CD4-positive, alpha-beta memory T cell (primary cell): ENCODE results near the gene EIF3L. TPM values are rescaled to one million over a fixed set of nuclear protein-coding genes. Genes with fewer than 3 reads are reported as not detected.
A peak's percentile ranks its signal among the peaks of the same experiment; 100 is the strongest.

ENCODE experiments used
- CTCF ChIA-PET: fragments of 350-600 bp; sonication (Branson Sonifier 250); formaldehyde crosslinking; loops from one replicate; lab custom pipeline; 2021; ENCODE audit warnings: inconsistent platforms; ENCODE audit not compliant: partially characterized antibody; lab: Charles Lee
- POLR2A ChIA-PET: fragments of 350-600 bp; sonication (Branson Sonifier 250); formaldehyde crosslinking; loops from one replicate; lab custom pipeline; 2021; ENCODE audit not compliant: partially characterized antibody; lab: Charles Lee
- DNase-seq, 5 donors: peaks; one replicate each; pipeline versions ENCODE4 v3.0.0 to v3.0.0-alpha.2; 2020 to 2022; ENCODE audit warnings: mixed read lengths in 1 of 5
- H3K27ac ChIP-seq: one replicate; pipeline ENCODE4 v1.7.0; 2013; ENCODE audit warnings: low read depth, low read length
- H3K27me3 ChIP-seq: 2 replicates; pipeline ENCODE4 v1.7.0; 2013; ENCODE audit warnings: mild to moderate bottlenecking, low read length, moderate library complexity; ENCODE audit not compliant: insufficient read depth
- H3K36me3 ChIP-seq: 2 replicates; pipeline ENCODE4 v1.7.0; 2013; ENCODE audit warnings: mild to moderate bottlenecking, low read length, moderate library complexity; ENCODE audit not compliant: insufficient read depth
- H3K4me1 ChIP-seq: 2 replicates; pipeline ENCODE4 v1.7.0; 2013; ENCODE audit warnings: mild to moderate bottlenecking, low read length, moderate library complexity; ENCODE audit not compliant: insufficient read depth
- H3K4me3 ChIP-seq, 2 donors: one replicate each; pipeline ENCODE4 v1.7.0; 2013; ENCODE audit warnings: low read length in 2 of 2, mild to moderate bottlenecking in 1 of 2
- H3K9me3 ChIP-seq, 2 donors: one replicate each; pipeline ENCODE4 v1.7.0; 2013; ENCODE audit warnings: low read length in 2 of 2, control low read depth in 1 of 2; ENCODE audit not compliant: control insufficient read depth in 1 of 2
- H3K27ac Mint-ChIP-seq, 7 donors: one replicate each; pipeline ENCODE4 v1.8.0; 2020 to 2021; ENCODE audit warnings: mixed read lengths in 7 of 7, mild to moderate bottlenecking in 6 of 7, inconsistent platforms in 3 of 7, moderate library complexity in 3 of 7
- H3K27me3 Mint-ChIP-seq, 2 donors: one replicate each; pipeline ENCODE4 v1.8.0; 2020 to 2021; ENCODE audit warnings: mixed read lengths in 2 of 2
- H3K36me3 Mint-ChIP-seq, 2 donors: one replicate each; pipeline ENCODE4 v1.8.0; 2020 to 2021; ENCODE audit warnings: mixed read lengths in 2 of 2, inconsistent platforms in 1 of 2, mild to moderate bottlenecking in 1 of 2
- H3K4me1 Mint-ChIP-seq, 4 donors: one replicate each; pipeline ENCODE4 v1.8.0; 2020 to 2021; ENCODE audit warnings: mixed read lengths in 4 of 4, mild to moderate bottlenecking in 1 of 4
- H3K4me3 Mint-ChIP-seq, 8 donors: one replicate each; pipeline ENCODE4 v1.8.0; 2020 to 2021; ENCODE audit warnings: mixed read lengths in 8 of 8, mild to moderate bottlenecking in 7 of 8, moderate library complexity in 6 of 8, inconsistent platforms in 3 of 8
- H3K9me3 Mint-ChIP-seq, 8 donors: one replicate each; pipeline ENCODE4 v1.8.0; 2020 to 2021; ENCODE audit warnings: mixed read lengths in 8 of 8, mild to moderate bottlenecking in 5 of 8, inconsistent platforms in 3 of 8, moderate library complexity in 1 of 8
- intact Hi-C: fragments of 100-400 bp; cut with micrococcal nuclease; formaldehyde crosslinking; loops from one replicate; pipeline ENCODE4 v1.15.1; 2023
- polyA plus RNA-seq, 2 donors: library from polyadenylated mRNA; unstranded; fragments of 300-500 nt; fragmentation: Illumina TruSeq; gene quantifications; one replicate each; pipeline ENCODE4 v1.2.3, GENCODE V29; 2021
- total RNA-seq, 2 experiments: library from RNA; stranded (reverse); gene quantifications; one replicate each; pipeline ENCODE4 v1.2.3, GENCODE V29; 2021

Gene EIF3L
- total and polyA plus RNA-seq, 4 experiments from 2014 or later, result 226 to 571 (median 457) TPM

DNA sequence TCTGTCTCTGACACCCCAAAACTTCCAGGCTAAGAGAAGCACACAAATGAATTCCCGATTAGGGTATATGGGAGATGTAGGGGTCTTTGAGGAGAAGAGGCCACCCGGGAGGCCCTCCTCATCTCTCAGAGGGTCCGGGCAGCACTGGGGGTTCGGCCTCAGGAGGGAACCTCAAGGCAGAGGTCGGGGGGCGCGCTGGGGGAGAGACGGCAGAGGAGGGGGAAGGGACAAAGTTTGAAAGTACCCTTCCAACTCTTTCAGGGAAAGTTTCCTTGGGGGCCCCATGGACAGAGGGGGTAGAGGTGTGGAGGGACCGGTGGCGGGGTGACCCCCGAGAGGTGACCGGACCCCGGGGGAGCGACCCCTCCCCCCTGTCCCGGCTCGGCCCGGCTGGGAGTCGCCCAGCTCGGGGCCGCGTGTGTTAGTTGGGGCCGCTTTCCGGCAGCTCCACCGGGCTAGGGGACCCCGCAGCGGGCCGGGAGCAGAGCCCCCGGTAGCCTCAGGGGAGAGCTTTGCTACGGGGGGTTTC, 44.8 kb upstream of the EIF3L start:
- peaks cover 57% of the 10 kb centered on the region for H3K4me1 ChIP-seq
- DNase-seq, result no peak
- CTCF ChIA-PET, result no interaction called here

DNA sequence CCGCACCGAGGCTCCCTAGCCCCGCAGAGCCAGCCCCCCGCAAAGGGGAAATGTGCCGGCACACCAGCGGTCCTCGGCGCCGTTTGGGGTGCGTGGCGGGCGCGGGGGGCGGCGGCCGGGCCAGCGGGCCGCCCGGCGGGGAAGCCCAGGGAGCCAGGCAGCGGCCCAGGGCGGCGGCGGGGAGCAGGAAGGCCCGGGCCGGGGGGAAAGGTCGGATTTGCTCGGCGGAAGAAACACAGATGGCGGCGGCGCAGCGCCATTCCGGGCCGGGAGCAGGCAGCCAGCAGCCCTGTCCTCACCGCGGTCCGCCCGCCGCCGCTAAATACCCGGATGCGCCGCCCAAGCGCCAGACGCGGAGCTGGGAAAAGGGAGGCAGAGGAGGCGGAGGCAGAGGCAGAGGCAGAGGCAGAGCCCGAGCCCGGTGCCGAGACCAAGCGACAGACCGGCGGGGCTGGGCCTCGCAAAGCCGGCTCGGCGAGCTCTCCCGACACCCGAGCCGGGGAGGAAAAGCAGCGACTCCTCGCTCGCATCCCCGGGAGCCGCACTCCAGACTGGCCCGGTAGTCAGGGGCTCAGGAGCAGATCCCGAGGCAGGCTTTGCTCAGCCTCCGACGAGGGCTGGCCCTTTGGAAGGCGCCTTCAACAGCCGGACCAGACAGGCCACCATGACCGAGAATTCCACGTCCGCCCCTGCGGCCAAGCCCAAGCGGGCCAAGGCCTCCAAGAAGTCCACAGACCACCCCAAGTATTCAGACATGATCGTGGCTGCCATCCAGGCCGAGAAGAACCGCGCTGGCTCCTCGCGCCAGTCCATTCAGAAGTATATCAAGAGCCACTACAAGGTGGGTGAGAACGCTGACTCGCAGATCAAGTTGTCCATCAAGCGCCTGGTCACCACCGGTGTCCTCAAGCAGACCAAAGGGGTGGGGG, 44.1 kb upstream of the EIF3L start:
- H3K36me3 Mint-ChIP-seq, result no peaks in the 10 kb centered on the region
- H3K27ac Mint-ChIP-seq, result peak overlapping the region in 3 of 7 donors; percentile 31 to 47 (median 35)
- H3K4me3 ChIP-seq, result peak overlapping the region in 1 of 2 donors; percentile 44
- ChIA-PET POLR2A (interaction anchor here (0.9 to 1.5 kb wide), 2 partner anchors 45 to 197 kb away, joined by 3 to 4 read pairs; partner anchors contain the start of gene GGA1), CTCF (no interaction called here)
- H3K4me1 Mint-ChIP-seq, result peaks cover 17 to 55% (median 42%) of the 10 kb centered on the region in 4 donors
- peaks cover 57% of the 10 kb centered on the region for H3K4me1 ChIP-seq
- H3K4me3 Mint-ChIP-seq, result peak overlapping the region; percentile 59 to 87 (median 78)
- DNase-seq, result peak; percentile 55 to 69 (median 61)
- H3K27me3 ChIP-seq, result peaks cover 20% of the 10 kb centered on the region
- peaks cover 29 to 30% of the 10 kb centered on the region in 2 donors for H3K27me3 Mint-ChIP-seq
- no peaks in the 10 kb centered on the region for H3K9me3 Mint-ChIP-seq
- H3K9me3 ChIP-seq, result no peaks in the 10 kb centered on the region
- intact Hi-C loops, result loop anchor here (5.0 kb wide), 3 partner anchors 37 to 198 kb away; partner anchors contain the start of genes ANKRD54 and GGA1
- H3K36me3 ChIP-seq, result no peaks in the 10 kb centered on the region
- H3K27ac ChIP-seq, result peak overlapping the region; percentile 26

More for the DNA sequence above, 44.8 kb upstream of the EIF3L start:
- no peaks in the 10 kb centered on the region for H3K36me3 ChIP-seq
- H3K4me3 Mint-ChIP-seq, result peak overlapping the region; percentile 63 to 74 (median 70)
- POLR2A ChIA-PET, result interaction anchor here (0.9 to 1.5 kb wide), 2 partner anchors 46 to 196 kb away, joined by 3 to 4 read pairs; partner anchors contain the start of gene GGA1
- intact Hi-C loops, result no loop called here
- peaks cover 17 to 55% (median 42%) of the 10 kb centered on the region in 4 donors for H3K4me1 Mint-ChIP-seq
- peaks cover 28 to 29% of the 10 kb centered on the region in 2 donors for H3K27me3 Mint-ChIP-seq
- peak overlapping the region in 1 of 7 donors; percentile 56 for H3K27ac Mint-ChIP-seq
- H3K9me3 ChIP-seq, result no peaks in the 10 kb centered on the region
- H3K4me3 ChIP-seq, result no peak overlapping the region
- H3K27ac ChIP-seq, result no peak overlapping the region
- no peaks in the 10 kb centered on the region for H3K36me3 Mint-ChIP-seq
- H3K9me3 Mint-ChIP-seq, result no peaks in the 10 kb centered on the region
- H3K27me3 ChIP-seq, result peaks cover 20% of the 10 kb centered on the region

DNA sequence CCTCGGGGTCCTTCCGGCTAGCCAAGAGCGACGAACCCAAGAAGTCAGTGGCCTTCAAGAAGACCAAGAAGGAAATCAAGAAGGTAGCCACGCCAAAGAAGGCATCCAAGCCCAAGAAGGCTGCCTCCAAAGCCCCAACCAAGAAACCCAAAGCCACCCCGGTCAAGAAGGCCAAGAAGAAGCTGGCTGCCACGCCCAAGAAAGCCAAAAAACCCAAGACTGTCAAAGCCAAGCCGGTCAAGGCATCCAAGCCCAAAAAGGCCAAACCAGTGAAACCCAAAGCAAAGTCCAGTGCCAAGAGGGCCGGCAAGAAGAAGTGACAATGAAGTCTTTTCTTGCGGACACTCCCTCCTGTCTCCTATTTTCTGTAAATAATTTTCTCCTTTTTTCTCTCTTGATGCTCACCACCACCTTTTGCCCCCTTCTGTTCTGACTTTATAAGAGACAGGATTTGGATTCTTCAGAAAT, 43.4 kb upstream of the EIF3L start:
- CTCF ChIA-PET, result interaction anchor here (5.2 kb wide), 1 partner anchor 12 kb away, joined by 50 read pairs; no protein-coding TSS in a partner anchor
- Mint-ChIP-seq H3K9me3 (no peaks in the 10 kb centered on the region), H3K36me3 (no peaks in the 10 kb centered on the region), H3K4me3 (peak overlapping the region; percentile 59 to 87 (median 78)), H3K27ac (peak overlapping the region in 3 of 7 donors; percentile 9 to 91 (median 16)), H3K27me3 (peaks cover 29 to 30% of the 10 kb centered on the region in 2 donors), H3K4me1 (peaks cover 17 to 55% (median 42%) of the 10 kb centered on the region in 4 donors)
- peaks cover 20% of the 10 kb centered on the region for H3K27me3 ChIP-seq
- no peak overlapping the region for H3K27ac ChIP-seq
- H3K4me3 ChIP-seq, result peak overlapping the region in 1 of 2 donors; percentile 44
- POLR2A ChIA-PET, result no interaction called here
- DNase-seq, result no peak
- no peaks in the 10 kb centered on the region for H3K36me3 ChIP-seq
- intact Hi-C loops, result loop anchor here (5.0 kb wide), 3 partner anchors 36 to 199 kb away; partner anchors contain the start of genes ANKRD54 and GGA1
- H3K9me3 ChIP-seq, result no peaks in the 10 kb centered on the region
- H3K4me1 ChIP-seq, result peaks cover 57% of the 10 kb centered on the region

DNA sequence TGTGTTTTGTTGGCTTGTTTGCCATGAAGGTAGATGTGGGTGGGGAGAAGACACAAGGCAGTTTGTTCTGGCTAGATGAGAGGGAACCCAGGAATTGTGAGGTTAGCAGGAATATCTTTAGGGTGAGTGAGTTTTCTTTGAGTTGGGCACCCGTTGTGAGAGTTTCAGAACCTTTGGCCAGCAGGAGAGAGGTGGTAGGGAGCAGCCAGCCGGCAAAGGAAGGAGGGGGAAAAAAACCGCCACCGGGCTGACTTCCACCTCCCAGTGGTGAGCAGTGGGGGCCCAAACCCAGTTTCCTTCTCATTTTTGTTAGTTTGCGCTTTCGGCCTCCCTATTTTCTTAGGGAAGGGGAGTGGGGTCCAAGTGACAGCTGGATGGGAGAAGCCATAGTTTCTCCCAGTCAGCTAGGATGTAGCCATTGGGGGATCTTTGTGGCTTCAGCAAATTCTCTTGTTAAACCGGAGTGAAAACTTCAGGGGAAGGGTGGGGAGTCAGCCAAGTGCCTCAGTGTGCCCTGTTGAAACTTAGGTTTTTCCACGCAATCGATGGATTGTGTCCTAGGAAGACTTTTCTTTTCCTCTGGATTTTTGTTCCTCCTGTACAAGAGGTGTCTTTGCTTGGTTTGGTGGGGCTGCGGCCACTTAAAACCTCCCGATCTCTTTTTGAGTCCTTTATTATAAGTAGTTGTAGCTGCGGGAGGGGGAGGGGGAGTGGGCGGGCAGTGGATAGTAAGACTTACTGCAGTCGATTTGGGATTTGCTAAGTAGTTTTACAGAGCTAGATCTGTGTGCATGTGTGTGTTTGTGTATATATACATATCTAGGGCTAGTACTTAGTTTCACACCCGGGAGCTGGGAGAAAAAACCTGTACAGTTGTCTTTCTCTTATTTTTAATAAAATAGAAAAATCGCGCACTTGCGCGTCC, 42.5 kb upstream of the EIF3L start:
- Mint-ChIP-seq H3K27ac (peak overlapping the region in 5 of 7 donors; percentile 9 to 91 (median 37)), H3K36me3 (no peaks in the 10 kb centered on the region), H3K9me3 (no peaks in the 10 kb centered on the region), H3K4me3 (peak overlapping the region; percentile 69 to 87 (median 80)), H3K27me3 (peaks cover 29 to 30% of the 10 kb centered on the region in 2 donors), H3K4me1 (peaks cover 17 to 55% (median 42%) of the 10 kb centered on the region in 4 donors)
- Histone ChIP-seq H3K4me1 (peaks cover 57% of the 10 kb centered on the region), H3K27ac (no peak overlapping the region), H3K9me3 (no peaks in the 10 kb centered on the region), H3K27me3 (peaks cover 20% of the 10 kb centered on the region), H3K4me3 (no peak overlapping the region), H3K36me3 (no peaks in the 10 kb centered on the region)
- no peak for DNase-seq
- CTCF ChIA-PET, result interaction anchor here (0.9 to 5.2 kb wide), 2 partner anchors 11 to 24 kb away, joined by 3 to 50 read pairs; no protein-coding TSS in a partner anchor
- intact Hi-C loops, result loop anchor here (1.0 to 5.0 kb wide), 4 partner anchors 36 to 199 kb away; partner anchors contain the start of genes ANKRD54, GGA1 and MICALL1
- POLR2A ChIA-PET, result interaction anchor here (1.2 to 1.5 kb wide), 2 partner anchors 13 to 100 kb away, joined by 3 to 6 read pairs; partner anchors contain the start of gene MICALL1

DNA sequence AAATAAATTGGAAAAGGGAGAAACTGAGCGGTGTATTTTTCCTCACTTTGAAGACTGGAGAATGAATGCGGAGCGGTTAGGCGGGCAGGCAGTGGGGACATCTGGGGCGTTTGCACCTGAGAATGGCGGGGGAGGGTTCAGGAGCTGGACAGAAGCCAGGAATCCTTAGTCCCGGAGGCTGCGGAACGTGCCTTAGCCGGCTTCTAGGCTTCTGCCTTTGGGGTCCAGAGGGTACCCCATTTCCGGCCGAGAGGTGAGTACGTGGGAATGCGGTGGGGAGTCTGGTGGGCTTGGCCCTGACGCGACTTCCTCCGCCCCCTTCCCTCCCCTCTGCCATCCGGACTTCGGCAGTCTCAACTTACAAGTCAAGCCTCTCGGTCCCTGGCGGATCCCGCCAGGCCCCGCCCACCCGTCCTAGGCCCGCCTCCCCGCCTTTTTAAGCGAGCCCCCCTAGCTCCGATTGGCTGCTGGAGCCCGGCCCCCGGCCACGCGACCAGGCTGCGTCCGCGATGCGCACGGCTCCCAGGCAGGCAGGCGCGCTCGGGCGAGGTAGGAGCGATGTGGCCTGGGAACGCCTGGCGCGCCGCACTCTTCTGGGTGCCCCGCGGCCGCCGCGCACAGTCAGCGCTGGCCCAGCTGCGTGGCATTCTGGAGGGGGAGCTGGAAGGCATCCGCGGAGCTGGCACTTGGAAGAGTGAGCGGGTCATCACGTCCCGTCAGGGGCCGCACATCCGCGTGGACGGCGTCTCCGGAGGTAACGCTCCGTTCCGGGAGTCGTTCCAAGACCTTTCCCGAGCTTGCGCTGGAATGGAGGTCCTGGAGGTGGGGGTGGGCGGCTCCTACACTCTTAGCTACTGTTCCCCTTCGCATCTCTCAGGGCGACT, 41.6 kb upstream of the EIF3L start, which contains the start of gene GCAT:
Gene GCAT (plus strand): TSS at position 525 of the 884 bp plus-strand sequence. CDS start 34 bp downstream, at position 559.
- CTCF ChIA-PET, result interaction anchor here (0.9 to 5.4 kb wide), 4 partner anchors 11 to 146 kb away, joined by 3 to 50 read pairs (median 12); partner anchors contain the start of genes C22orf23 and POLR2F
- no peaks in the 10 kb centered on the region for H3K36me3 Mint-ChIP-seq
- Histone ChIP-seq H3K4me1 (peaks cover 50% of the 10 kb centered on the region), H3K36me3 (no peaks in the 10 kb centered on the region), H3K4me3 (peak within 1 kb of the TSS; percentile 36 to 45), H3K27me3 (peaks cover 20% of the 10 kb centered on the region), H3K9me3 (no peaks in the 10 kb centered on the region), H3K27ac (no peak within 1 kb of the TSS)
- H3K27ac Mint-ChIP-seq, result peak within 1 kb of the TSS in 4 of 7 donors; percentile 32 to 47 (median 45)
- intact Hi-C loops, result loop anchor here (1.0 to 5.0 kb wide), 4 partner anchors 35 to 200 kb away; partner anchors contain the start of genes ANKRD54, GGA1 and MICALL1
- H3K4me1 Mint-ChIP-seq, result peaks cover 17 to 50% (median 37%) of the 10 kb centered on the region in 4 donors
- POLR2A ChIA-PET, result interaction anchor here (0.6 to 1.5 kb wide), 5 partner anchors 10 to 99 kb away, joined by 3 to 6 read pairs (median 3); partner anchors contain the start of genes ANKRD54 and MICALL1
- no peaks in the 10 kb centered on the region for H3K9me3 Mint-ChIP-seq
- DNase-seq, result peak; percentile 70 to 82 (median 75)
- H3K4me3 Mint-ChIP-seq, result peak within 1 kb of the TSS; percentile 69 to 87 (median 78)
- H3K27me3 Mint-ChIP-seq, result peaks cover 30% of the 10 kb centered on the region in 2 donors
